ENCODE data around the gene ABCA2. TPM values are rescaled to one million over a fixed set of nuclear protein-coding genes. Genes with fewer than 3 reads are reported as not detected.
A peak's percentile ranks its signal among the peaks of the same experiment; 100 is the strongest.

Gene ABCA2
- total and polyA plus RNA-seq, 3 donors from 2014 or later, result 33.6 to 65.5 (median 56.0) TPM

DNA sequence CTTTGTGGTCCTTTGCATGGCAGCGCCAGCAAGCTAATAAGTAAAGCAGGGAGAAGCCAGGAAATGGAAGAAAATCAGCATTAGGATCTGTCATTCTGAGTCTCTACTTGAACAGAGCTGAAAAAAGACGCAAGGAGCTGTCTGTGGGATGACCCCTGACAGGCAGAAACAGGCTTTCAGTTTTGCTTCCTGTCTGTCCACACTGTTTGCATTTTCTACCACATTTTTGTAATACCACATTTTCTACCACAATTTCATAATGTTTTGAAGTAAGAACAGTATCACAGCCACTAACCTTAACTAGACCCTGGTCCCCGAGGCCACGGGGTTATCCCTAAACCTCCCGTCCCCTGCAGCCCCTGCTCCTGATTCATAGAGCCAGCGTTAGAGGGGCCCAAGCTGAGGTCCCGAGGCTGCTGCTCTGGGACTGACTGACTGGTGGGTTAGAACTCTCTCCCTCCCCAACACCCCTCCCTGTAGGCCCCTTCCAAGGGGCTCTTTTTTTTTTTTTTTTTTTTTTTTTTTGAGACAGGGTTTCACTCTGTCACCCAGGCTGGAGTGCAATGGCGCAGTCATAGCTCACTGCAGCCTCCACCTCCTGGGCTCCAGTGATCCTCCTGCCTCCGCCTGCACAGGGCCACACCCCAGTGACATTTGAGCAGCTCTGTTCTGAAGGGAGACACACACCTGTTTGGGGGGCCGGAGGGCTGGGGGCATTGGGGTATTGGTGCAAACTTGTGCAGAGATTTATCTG, 27.7 kb downstream of the ABCA2 start:
- DNase-seq, result no peak
- no peaks in the 10 kb centered on the region for H3K36me3 ChIP-seq (ENCODE audit: low read depth, missing control alignments)
- intact Hi-C loops (cut with DNase I; ENCODE audit: low total_unique reads), result no loop called here
- 78 to 83% methylated on average over 9 to 10 of the region's 10 CpGs for WGBS, 2 donors
- H3K27me3 ChIP-seq, result no peaks in the 10 kb centered on the region
- no peak overlapping the region for H3K4me3 ChIP-seq
- no peaks in the 10 kb centered on the region for H3K9me3 ChIP-seq
- TF ChIP-seq, protein P1, sequence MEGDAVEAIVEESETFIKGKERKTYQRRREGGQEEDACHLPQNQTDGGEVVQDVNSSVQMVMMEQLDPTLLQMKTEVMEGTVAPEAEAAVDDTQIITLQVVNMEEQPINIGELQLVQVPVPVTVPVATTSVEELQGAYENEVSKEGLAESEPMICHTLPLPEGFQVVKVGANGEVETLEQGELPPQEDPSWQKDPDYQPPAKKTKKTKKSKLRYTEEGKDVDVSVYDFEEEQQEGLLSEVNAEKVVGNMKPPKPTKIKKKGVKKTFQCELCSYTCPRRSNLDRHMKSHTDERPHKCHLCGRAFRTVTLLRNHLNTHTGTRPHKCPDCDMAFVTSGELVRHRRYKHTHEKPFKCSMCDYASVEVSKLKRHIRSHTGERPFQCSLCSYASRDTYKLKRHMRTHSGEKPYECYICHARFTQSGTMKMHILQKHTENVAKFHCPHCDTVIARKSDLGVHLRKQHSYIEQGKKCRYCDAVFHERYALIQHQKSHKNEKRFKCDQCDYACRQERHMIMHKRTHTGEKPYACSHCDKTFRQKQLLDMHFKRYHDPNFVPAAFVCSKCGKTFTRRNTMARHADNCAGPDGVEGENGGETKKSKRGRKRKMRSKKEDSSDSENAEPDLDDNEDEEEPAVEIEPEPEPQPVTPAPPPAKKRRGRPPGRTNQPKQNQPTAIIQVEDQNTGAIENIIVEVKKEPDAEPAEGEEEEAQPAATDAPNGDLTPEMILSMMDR (IDR thresholded peaks at IDR 0.05), result no peak
- TF ChIP-seq POLR2A (IDR thresholded peaks at IDR 0.05), result no peak
- H3K4me1 ChIP-seq, result peaks cover 8% of the 10 kb centered on the region
- no peak overlapping the region for H3K27ac ChIP-seq

DNA sequence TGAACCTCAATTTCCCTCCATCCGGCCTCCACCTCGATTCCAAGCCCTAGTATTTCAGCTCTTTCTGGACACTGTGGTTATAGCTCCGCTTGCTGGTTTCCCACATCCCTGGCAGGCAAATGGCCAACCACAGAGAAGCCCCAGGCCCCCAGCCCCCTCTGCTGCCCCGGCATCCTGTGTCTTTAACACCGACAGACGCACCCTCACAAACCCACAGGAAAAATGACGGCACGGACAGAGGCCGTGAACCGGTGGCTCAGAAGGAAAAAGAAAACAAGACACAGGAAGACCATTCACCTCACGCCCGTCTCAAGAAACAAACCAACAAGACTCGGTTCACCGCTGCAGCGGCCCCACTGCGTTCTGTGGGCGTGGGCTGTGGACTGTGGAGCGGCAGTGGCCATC, 30.2 kb downstream of the ABCA2 start:
- DNase-seq, result no peak
- 81 to 85% methylated on average over 18 of the region's 18 CpGs for whole genome bisulfite sequencing, 2 donors
- Histone ChIP-seq H3K4me1 (peaks cover 13% of the 10 kb centered on the region), H3K4me3 (no peak overlapping the region), H3K27ac (no peak overlapping the region), H3K9me3 (no peaks in the 10 kb centered on the region), H3K36me3 (ENCODE audit: low read depth, missing control alignments) (no peaks in the 10 kb centered on the region), H3K27me3 (no peaks in the 10 kb centered on the region)
- TF ChIP-seq, protein P1 (IDR thresholded peaks at IDR 0.05), result no peak
- TF ChIP-seq POLR2A (IDR thresholded peaks at IDR 0.05), result no peak
- intact Hi-C loops (cut with DNase I; ENCODE audit: low total_unique reads), result no loop called here

DNA sequence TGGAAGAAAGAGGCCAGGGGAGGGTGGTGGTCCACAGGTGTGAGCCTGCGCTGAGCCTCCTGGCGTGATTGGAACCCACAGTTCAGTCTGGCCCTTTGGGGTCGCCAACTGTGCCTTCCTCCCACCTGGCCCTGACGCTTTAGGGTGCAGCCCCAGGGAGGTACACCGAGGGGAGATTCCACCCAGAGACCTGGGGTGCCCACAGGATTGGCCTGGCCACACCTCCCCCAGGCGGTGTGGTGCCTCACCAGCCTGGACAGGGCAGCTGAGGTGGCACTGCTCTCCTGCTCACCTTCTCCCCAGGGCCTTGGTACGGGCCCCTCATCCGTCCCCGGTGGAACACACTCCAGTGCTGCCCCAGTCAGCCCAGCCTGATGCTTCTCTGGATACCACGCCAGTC, 30.7 kb downstream of the ABCA2 start:
- intact Hi-C loops (cut with DNase I; ENCODE audit: low total_unique reads), result no loop called here
- Histone ChIP-seq H3K9me3 (no peaks in the 10 kb centered on the region), H3K36me3 (ENCODE audit: low read depth, missing control alignments) (no peaks in the 10 kb centered on the region), H3K4me1 (peaks cover 13% of the 10 kb centered on the region), H3K4me3 (no peak overlapping the region), H3K27ac (no peak overlapping the region), H3K27me3 (no peaks in the 10 kb centered on the region)
- TF ChIP-seq, protein P1 (IDR thresholded peaks at IDR 0.05), result no peak
- TF ChIP-seq POLR2A (IDR thresholded peaks at IDR 0.05), result no peak
- WGBS, 2 donors, result 87 to 95% methylated on average over 10 of the region's 10 CpGs
- no peak for DNase-seq

DNA sequence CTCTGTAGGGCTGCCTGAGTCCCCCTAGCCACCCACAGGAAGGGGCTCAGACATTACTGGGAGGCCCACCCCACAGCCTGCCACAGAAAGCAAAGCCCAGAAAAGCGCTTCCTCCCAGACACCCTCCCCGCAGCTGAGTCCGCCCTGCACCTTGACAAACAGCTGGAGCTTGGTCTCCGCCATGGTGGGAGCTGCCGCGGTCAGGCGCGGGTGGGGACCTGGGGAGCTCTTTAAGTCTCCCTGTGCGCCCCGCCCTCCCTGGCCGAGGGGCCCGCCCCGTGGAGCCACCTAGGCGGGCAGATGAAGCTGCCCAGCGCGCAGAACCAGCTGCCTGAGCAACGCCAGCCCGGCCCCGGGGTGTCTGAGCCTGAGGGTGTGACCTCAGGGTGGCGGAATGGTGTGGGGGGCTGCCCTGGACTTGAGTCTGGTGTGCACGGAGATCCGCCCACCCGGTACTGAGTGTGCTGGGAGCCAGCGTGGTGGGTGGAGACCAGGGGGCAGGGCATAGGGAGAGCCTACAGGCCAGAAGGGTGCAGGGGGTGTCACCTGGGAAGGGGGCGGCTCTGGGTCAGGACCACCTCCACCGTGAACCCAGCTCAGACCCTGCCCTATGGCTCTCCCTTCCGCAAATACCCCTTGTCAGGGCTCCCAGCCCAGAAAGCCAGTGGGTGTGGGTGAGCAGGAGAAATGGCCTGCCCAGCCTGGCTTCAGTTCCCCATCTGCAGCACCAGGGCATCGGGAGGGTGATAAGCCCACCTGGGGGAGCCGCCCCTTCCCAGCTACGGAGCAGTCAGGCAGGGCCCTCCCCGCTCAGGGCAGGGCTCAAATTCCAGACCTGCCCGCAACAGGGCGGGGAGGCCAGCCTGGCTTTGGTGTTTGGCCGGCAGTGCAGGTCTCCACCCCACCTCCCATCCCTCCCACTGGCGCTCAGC, 31.4 kb downstream of the ABCA2 start, which contains the start of gene CLIC3:
TSS of gene CLIC3 (minus strand) at position 208 of the 932 bp plus-strand sequence. CDS start at position 183, 25 bp downstream.
- intact Hi-C loops (cut with DNase I; ENCODE audit: low total_unique reads), result no loop called here
- 59 to 90% methylated on average over 3 to 35 of the region's 35 CpGs for WGBS, 2 donors
- no peaks in the 10 kb centered on the region for H3K27me3 ChIP-seq
- no peak for DNase-seq
- H3K27ac ChIP-seq, result no peak within 1 kb of the TSS
- H3K9me3 ChIP-seq, result no peaks in the 10 kb centered on the region
- peak within 1 kb of the TSS in 1 of 2 donors; percentile 44 for H3K4me3 ChIP-seq
- no peaks in the 10 kb centered on the region for H3K36me3 ChIP-seq (ENCODE audit: low read depth, missing control alignments)
- peaks cover 14% of the 10 kb centered on the region for H3K4me1 ChIP-seq
- TF ChIP-seq, protein P1 (IDR thresholded peaks at IDR 0.05), result no peak
- TF ChIP-seq POLR2A (IDR thresholded peaks at IDR 0.05), result no peak
